ENCODE data around the gene TSR2. TPM values are rescaled to one million over a fixed set of nuclear protein-coding genes. Genes with fewer than 3 reads are reported as not detected.

The TSR2 gene
- total and polyA plus RNA-seq, 2 of the 8 experiments (the other 6 are each of a cell fraction or from before 2014, with no cell fraction given) = 15.1 to 44.2 TPM

- Histone ChIP-seq H3K4me1 (replicated peaks in 1 of 4; ENCODE audit: control insufficient read depth in 3 of 4, insufficient read depth in 4 of 4, low read length in 3 of 4) (no peaks in the 10 kb centered on the region), H2BK20ac (ENCODE audit: low read length) (no peak overlapping the region), H4K91ac (replicated peaks; ENCODE audit: insufficient read length, low read length) (no peak overlapping the region), H3K23ac (ENCODE audit: insufficient read length) (no peak overlapping the region), H3K18ac (ENCODE audit: extremely low read depth, low read length) (no peak overlapping the region), H4K5ac (ENCODE audit: insufficient read length, low read depth, low read length) (no peak overlapping the region), H3K27ac (ENCODE audit: low read depth, low read length) (no peak overlapping the region), H3K4me3 (ENCODE audit: extremely low read depth in 1 of 4, insufficient read depth in 2 of 4, low read depth in 3 of 4, low read length in 4 of 4) (no peak overlapping the region), H2BK12ac (ENCODE audit: low read depth, low read length) (no peak overlapping the region), H3K9ac (replicated peaks in 1 of 4; ENCODE audit: extremely low read depth in 1 of 4, low read depth in 3 of 4, low read length in 3 of 4) (no peak overlapping the region), H2BK5ac (ENCODE audit: low read depth, low read length) (no peak overlapping the region), H2AFZ (ENCODE audit: low read length) (no peak overlapping the region), H2BK15ac (ENCODE audit: low read length) (no peak overlapping the region), H3K56ac (replicated peaks; ENCODE audit: insufficient read length, low read depth, low read length) (no peak overlapping the region), H4K20me1 (replicated peaks in 1 of 2; ENCODE audit: control insufficient read depth in 1 of 2, insufficient read depth in 2 of 2, low read length in 2 of 2) (no peaks in the 10 kb centered on the region), H3K9me3 (ENCODE audit: insufficient read depth in 2 of 2, low read depth in 1 of 2, low read length in 1 of 2) (no peaks in the 10 kb centered on the region), H3K27me3 (replicated peaks in 1 of 4; ENCODE audit: control insufficient read depth in 3 of 4, extremely low read depth in 1 of 4, insufficient read depth in 3 of 4, low read length in 3 of 4) (no peaks in the 10 kb centered on the region), H3K4ac (replicated peaks; ENCODE audit: insufficient read length, low read depth, low read length) (no peak overlapping the region), H3K36me3 (ENCODE audit: control insufficient read depth in 2 of 4, insufficient read depth in 4 of 4, low read length in 3 of 4) (peaks cover 0 to 28% (median 11%) of the 10 kb centered on the region in 4 experiments; a peak in 6 of 8 replicates), H3K23me2 (ENCODE audit: low read depth, low read length) (no peaks in the 10 kb centered on the region), H3K79me2 (ENCODE audit: control insufficient read depth in 1 of 2, insufficient read depth in 2 of 2, low read length in 2 of 2) (peaks cover 0 to 4% of the 10 kb centered on the region in 2 experiments; a peak in 1 of 4 replicates), H3K4me2 (ENCODE audit: insufficient read depth in 1 of 2, low read depth in 2 of 2, low read length in 2 of 2) (no peak overlapping the region), H2BK120ac (replicated peaks; ENCODE audit: low read depth, low read length) (no peak overlapping the region), H3K79me1 (ENCODE audit: low read depth, low read length) (no peaks in the 10 kb centered on the region; the same call in 1 of the 2 replicates), H2AK5ac (ENCODE audit: low read depth, low read length) (no peak overlapping the region), H4K8ac (ENCODE audit: extremely low read depth, insufficient read depth, low read length) (no peak overlapping the region; the same call in 1 of the 2 replicates), H3K14ac (ENCODE audit: insufficient read length) (no peak overlapping the region)
- TF ChIP-seq E2F6 (IDR thresholded peaks at IDR 0.05) (no peak), RAD21 (IDR thresholded peaks at IDR 0.05 in 1 of 2, conservative IDR thresholded peaks at IDR 0.05 in 1 of 2; ENCODE audit: low read depth in 2 of 2, low read length in 2 of 2) (peak in 1 of 2 experiments; percentile 3; a peak in 1 of 4 replicates), SP2 (IDR thresholded peaks at IDR 0.05; ENCODE audit: low read length) (no peak)
- no peak for DNase-seq (ENCODE audit: low read depth in 1 of 2, low spot score in 2 of 2)
- 91% methylated on average over 4 of the region's 21 CpGs; no CpG with 5 or more reads in 1 of the 2 experiments for WGBS, 2 experiments (ENCODE audit: extremely low coverage in 1 of 2, insufficient coverage in 1 of 2, insufficient read length in 1 of 2, insufficient replicate concordance in 2 of 2, low coverage in 1 of 2, low lambda C conversion rate in 2 of 2, missing lambda C conversion rate in 1 of 2)
- FAIRE-seq = no peak
- ChIA-PET POLR2A (ENCODE audit: partially characterized antibody) (interaction anchor here (1.1 kb wide), 1 partner anchor 60 kb away, joined by 3 read pairs; the partner anchor contains the start of gene GNL3L), CTCF (ENCODE audit: partially characterized antibody) (interaction anchor here (0.8 to 1.2 kb wide), 3 partner anchors 17 to 78 kb away, joined by 3 read pairs; no protein-coding TSS in a partner anchor)
Observed at GRCh38 chrX:54470054-54470760, 30.0 kb downstream of the TSR2 start.
